Upper lobe of left lung (tissue), 6 donors: ENCODE measurements around the gene SOX10. TPM values are rescaled to one million over a fixed set of nuclear protein-coding genes. Genes with fewer than 3 reads are reported as not detected.
A peak's percentile ranks its signal among the peaks of the same experiment; 100 is the strongest.
"Not testable (repeated sequence)": the region's sequence is repeated elsewhere in the genome, so short reads cannot be mapped to it uniquely, and the experiment has no call there.

Experiments used
- ATAC-seq, 2 donors: fragments of 200-7000 bp; cut with Tn5 transposase; one replicate each; pipeline ENCODE4 v1.9.1; 2022; ENCODE audit warnings: mild to moderate bottlenecking in 2 of 2, moderate library complexity in 2 of 2; ENCODE audit not compliant: low FRiP score in 2 of 2
- DNase-seq, 2 donors: peaks; one replicate each; pipeline ENCODE4 v3.0.0-alpha.2; 2019 to 2020
- H3K27ac ChIP-seq, 4 donors: fragments of 200-600 bp; sonication (generic); one replicate each; pipeline ENCODE4 v1.5.1; 2016 to 2019
- H3K27me3 ChIP-seq, 4 donors: fragments of 200-600 bp; sonication (generic); one replicate each; pipeline ENCODE4 v1.5.1; 2017 to 2019
- H3K36me3 ChIP-seq, 4 donors: fragments of 200-600 bp; sonication (generic); one replicate each; pipeline ENCODE4 v1.5.1; 2016 to 2019
- H3K4me1 ChIP-seq, 4 donors: fragments of 200-600 bp; sonication (generic); one replicate each; pipeline ENCODE4 v1.5.1; 2018 to 2019
- H3K4me3 ChIP-seq, 4 donors: fragments of 200-600 bp; sonication (generic); one replicate each; pipeline ENCODE4 v1.5.1; 2017 to 2019; ENCODE audit warnings: mild to moderate bottlenecking in 2 of 4, moderate library complexity in 1 of 4
- H3K9me3 ChIP-seq, 4 donors: fragments of 200-600 bp; sonication (generic); one replicate each; pipeline ENCODE4 v1.5.1; 2018 to 2019
- CTCF ChIP-seq, 6 experiments: fragments of 450-650 bp in 4 of 6; fragments of 200-600 bp in 2 of 6; sonication (generic) in 2 of 6; IDR thresholded peaks; one replicate each; pipeline ENCODE4 v1.5.1; 2016 to 2019; ENCODE audit warnings: antibody characterized with exemption in 6 of 6
- EP300 ChIP-seq, 4 donors: sonication (generic); formaldehyde crosslinking; IDR thresholded peaks; one replicate each; pipeline ENCODE4 v1.5.1; 2017; ENCODE audit warnings: antibody characterized with exemption in 4 of 4, control low read depth in 2 of 4
- POLR2A ChIP-seq, 4 donors: fragments of 450-650 bp; IDR thresholded peaks; one replicate each; pipeline ENCODE4 v1.5.1; 2016 to 2017; ENCODE audit warnings: antibody characterized with exemption in 4 of 4, mild to moderate bottlenecking in 2 of 4
- POLR2AphosphoS5 ChIP-seq, 2 donors: sonication (generic); formaldehyde crosslinking; IDR thresholded peaks; one replicate each; pipeline ENCODE4 v1.5.1; 2017; ENCODE audit warnings: antibody characterized with exemption in 2 of 2
- WGBS, 2 donors: methylation state at CpG; one replicate each; pipeline ENCODE4 v1.1.5; 2017 to 2018; 5-methylcytosine and 5-hydroxymethylcytosine counted together
- total RNA-seq, 6 donors: library from RNA; depleted of rRNA in 4 of 6; stranded (reverse); fragments of >200 nt in 4 of 6; gene quantifications; one replicate each; pipeline versions ENCODE4 v1.1.0 to v1.2.1, GENCODE V29; 2016 to 2021
- donor health status: DM: no; HTN: no; CAD: no; lungs with moderate emphysema.
- donor health status: DM: no; HTN: yes; CAD: no; lungs with severe emphysema.

The SOX10 gene
- total RNA-seq, 6 donors from 2014 or later, result 0.15 TPM; not detected in 5

- no peak for DNase-seq
- Histone ChIP-seq H3K9me3 (no peaks in the 10 kb centered on the region), H3K4me1 (peaks cover 18 to 28% (median 21%) of the 10 kb centered on the region in 4 donors), H3K27ac (no peak overlapping the region), H3K4me3 (peak overlapping the region in 3 of 4 donors; percentile 84 to 98 (median 90)), H3K36me3 (peaks cover 9 to 35% (median 32%) of the 10 kb centered on the region in 4 donors), H3K27me3 (no peaks in the 10 kb centered on the region)
- no peak for ATAC-seq
- TF ChIP-seq POLR2AphosphoS5 (IDR thresholded peaks at IDR 0.05) (no peak), POLR2A (IDR thresholded peaks at IDR 0.05) (no peak), EP300 (IDR thresholded peaks at IDR 0.05) (no peak)
- 67 to 71% methylated on average over 4 of the region's 4 CpGs for WGBS, 2 donors
These were observed 29.7 kb downstream of the SOX10 start for GRCh38 chr22:37954686-37955085.

- ATAC-seq (peak; percentile 97 to 98), DNase-seq (peak; percentile 93 to 96)
- 0% methylated on average over 48 to 52 of the region's 52 CpGs for WGBS, 2 donors
- peak within 1 kb of the TSS; percentile 80 to 98 (median 87) for H3K4me3 ChIP-seq
- no peaks in the 10 kb centered on the region for H3K27me3 ChIP-seq
- TF ChIP-seq CTCF (IDR thresholded peaks at IDR 0.05), result peak in 1 of 6 experiments; percentile 26
- peak; percentile 76 to 90 for TF ChIP-seq POLR2AphosphoS5 (IDR thresholded peaks at IDR 0.05)
- peak in 3 of 4 donors; percentile 27 to 81 (median 40) for TF ChIP-seq POLR2A (IDR thresholded peaks at IDR 0.05)
- no peak for TF ChIP-seq EP300 (IDR thresholded peaks at IDR 0.05)
- H3K27ac ChIP-seq, result peak within 1 kb of the TSS; percentile 66 to 91 (median 86)
- no peaks in the 10 kb centered on the region for H3K9me3 ChIP-seq
- peaks cover 5 to 24% (median 22%) of the 10 kb centered on the region in 4 donors for H3K36me3 ChIP-seq
- H3K4me1 ChIP-seq, result peaks cover 18 to 28% (median 21%) of the 10 kb centered on the region in 4 donors
These were observed 30.7 kb downstream of the SOX10 start, which contains the start of the genes C22orf23 and POLR2F for GRCh38 chr22:37953437-37954179. TSS of gene C22orf23 (minus strand) at chr22:37953601. CDS start at chr22:37953149, 452 bp downstream. TSS of gene POLR2F (plus strand) at chr22:37953699. CDS start at chr22:37953788, 89 bp downstream.

- peak overlapping the region in 2 of 4 donors; percentile 88 to 91 for H3K27ac ChIP-seq
- 0 to 1% methylated on average over 2 to 13 of the region's 13 CpGs for WGBS, 2 donors
- TF ChIP-seq EP300 (IDR thresholded peaks at IDR 0.05), result no peak
- TF ChIP-seq CTCF (IDR thresholded peaks at IDR 0.05), result no peak
- TF ChIP-seq POLR2AphosphoS5 (IDR thresholded peaks at IDR 0.05), result no peak
- no peak for TF ChIP-seq POLR2A (IDR thresholded peaks at IDR 0.05)
- peak overlapping the region; percentile 46 to 98 (median 87) for H3K4me3 ChIP-seq
- ATAC-seq (peak; percentile 72 to 76), DNase-seq (no peak)
- H3K27me3 ChIP-seq, result no peaks in the 10 kb centered on the region
- H3K9me3 ChIP-seq, result no peaks in the 10 kb centered on the region
- peaks cover 5 to 18% (median 16%) of the 10 kb centered on the region in 4 donors for H3K36me3 ChIP-seq
- H3K4me1 ChIP-seq, result peaks cover 18 to 28% (median 21%) of the 10 kb centered on the region in 4 donors
These were observed 31.3 kb downstream of the SOX10 start for GRCh38 chr22:37953062-37953436.

- WGBS, 2 donors, result 16 to 18% methylated on average over 14 to 15 of the region's 20 CpGs
- Histone ChIP-seq H3K4me3 (peak overlapping the region; percentile 46 to 98 (median 87)), H3K4me1 (peaks cover 18 to 28% (median 21%) of the 10 kb centered on the region in 4 donors), H3K36me3 (peaks cover 5 to 14% (median 12%) of the 10 kb centered on the region in 4 donors)
- DNase-seq, H3K27me3 ChIP-seq, H3K9me3 ChIP-seq, H3K27ac ChIP-seq: not testable (repeated sequence)
- peak in 1 of 2 donors; percentile 3 for ATAC-seq
These were observed 31.7 kb downstream of the SOX10 start for GRCh38 chr22:37952629-37953028.

- no peak for ATAC-seq
- WGBS, 2 donors, result 59 to 63% methylated on average over 8 of the region's 8 CpGs
- no peak for TF ChIP-seq POLR2A (IDR thresholded peaks at IDR 0.05)
- TF ChIP-seq EP300 (IDR thresholded peaks at IDR 0.05), result no peak
- no peak for TF ChIP-seq POLR2AphosphoS5 (IDR thresholded peaks at IDR 0.05)
- no peak for TF ChIP-seq CTCF (IDR thresholded peaks at IDR 0.05)
- Histone ChIP-seq H3K27ac (no peak overlapping the region), H3K4me3 (no peak overlapping the region), H3K9me3 (no peaks in the 10 kb centered on the region), H3K36me3 (peaks cover 0 to under 1% (median 0%) of the 10 kb centered on the region in 4 donors), H3K4me1 (peaks cover 18 to 28% (median 21%) of the 10 kb centered on the region in 4 donors), H3K27me3 (no peaks in the 10 kb centered on the region)
- no peak for DNase-seq
These were observed 33.0 kb downstream of the SOX10 start for GRCh38 chr22:37951305-37951704.

GRCh38 chr22:37947142-37947795 is 37.1 kb downstream of the SOX10 start:
- WGBS, 2 donors, result 96 to 97% methylated on average over 14 of the region's 14 CpGs
- not testable (repeated sequence) for H3K9me3 ChIP-seq, ATAC-seq

GRCh38 chr22:37944423-37944822 is 39.9 kb downstream of the SOX10 start:
- H3K4me3 ChIP-seq, H3K27ac ChIP-seq, ATAC-seq, H3K9me3 ChIP-seq, H3K4me1 ChIP-seq, DNase-seq, H3K27me3 ChIP-seq: not testable (repeated sequence)
- peaks cover 8 to 40% (median 19%) of the 10 kb centered on the region in 4 donors for H3K36me3 ChIP-seq
- 92 to 95% methylated on average over 11 of the region's 11 CpGs for WGBS, 2 donors

More at GRCh38 chr22:37947142-37947795, 37.1 kb downstream of the SOX10 start:
- not testable (repeated sequence) for H3K27ac ChIP-seq, H3K4me3 ChIP-seq, H3K4me1 ChIP-seq, DNase-seq, H3K27me3 ChIP-seq
- peaks cover 0 to 12% (median 0%) of the 10 kb centered on the region in 4 donors for H3K36me3 ChIP-seq
